Stimulated activated naive CD8-positive, alpha-beta T cell treated with anti-CD3 and anti-CD28 coated beads, Interleukin-15, amount 100 ng/mL, for 72 hours (primary cell): ENCODE measurements around the gene SLC6A20.

Source experiments
- ATAC-seq: fragments of 150-1000 bp; cut with Tn5 transposase; 2 replicates; pipeline ENCODE4 v1.10.0; 2021; ENCODE audit warnings: mild to moderate bottlenecking, moderate library complexity
- DNase-seq, 2 donors: peaks; one replicate each; pipeline ENCODE4 v3.0.0; 2021 to 2022
- H3K27ac Mint-ChIP-seq, 2 donors: one replicate each; pipeline ENCODE4 v1.8.0; 2022; ENCODE audit warnings: mild to moderate bottlenecking in 2 of 2, mixed read lengths in 2 of 2, moderate library complexity in 2 of 2
- H3K27me3 Mint-ChIP-seq: one replicate; pipeline ENCODE4 v1.8.0; 2022; ENCODE audit warnings: mixed read lengths
- H3K4me1 Mint-ChIP-seq: one replicate; pipeline ENCODE4 v1.8.0; 2022; ENCODE audit warnings: mild to moderate bottlenecking, mixed read lengths
- H3K4me3 Mint-ChIP-seq, 2 donors: one replicate each; pipeline ENCODE4 v1.8.0; 2022; ENCODE audit warnings: mild to moderate bottlenecking in 2 of 2, mixed read lengths in 2 of 2, moderate library complexity in 1 of 2
- H3K9me3 Mint-ChIP-seq, 2 donors: one replicate each; pipeline ENCODE4 v1.8.0; 2022; ENCODE audit warnings: mixed read lengths in 2 of 2

Gene SLC6A20

GRCh38 chr3:45792036-45792435 lies 4.3 kb downstream of the SLC6A20 start:
- ATAC-seq (no peak), DNase-seq (no peak)
- H3K27me3 Mint-ChIP-seq: peaks cover 69% of the 10 kb centered on the region
- no peak overlapping the region for H3K27ac Mint-ChIP-seq
- H3K4me1 Mint-ChIP-seq: peaks cover 18% of the 10 kb centered on the region
- peaks cover 9 to 19% of the 10 kb centered on the region in 2 donors for H3K9me3 Mint-ChIP-seq
- H3K4me3 Mint-ChIP-seq: no peak overlapping the region

GRCh38 chr3:45790596-45790995 lies 5.7 kb downstream of the SLC6A20 start:
- no peak for ATAC-seq

GRCh38 chr3:45789235-45789812 lies 7.0 kb downstream of the SLC6A20 start:
- no peak for DNase-seq
- no peak for ATAC-seq
- Mint-ChIP-seq H3K27me3 (peaks cover 46% of the 10 kb centered on the region), H3K4me3 (no peak overlapping the region), H3K27ac (no peak overlapping the region), H3K9me3 (peaks cover 14 to 27% of the 10 kb centered on the region in 2 donors), H3K4me1 (no peaks in the 10 kb centered on the region)

More at GRCh38 chr3:45790596-45790995, 5.7 kb downstream of the SLC6A20 start:
- peaks cover 6% of the 10 kb centered on the region for H3K4me1 Mint-ChIP-seq
- DNase-seq: no peak
- H3K9me3 Mint-ChIP-seq: peaks cover 9 to 19% of the 10 kb centered on the region in 2 donors
- H3K27me3 Mint-ChIP-seq: peaks cover 59% of the 10 kb centered on the region
- H3K4me3 Mint-ChIP-seq: no peak overlapping the region
- H3K27ac Mint-ChIP-seq: no peak overlapping the region

GRCh38 chr3:45787551-45787950 lies 8.8 kb downstream of the SLC6A20 start:
- Mint-ChIP-seq H3K4me1 (no peaks in the 10 kb centered on the region), H3K4me3 (no peak overlapping the region), H3K27me3 (peaks cover 36% of the 10 kb centered on the region), H3K27ac (no peak overlapping the region), H3K9me3 (peaks cover 14 to 27% of the 10 kb centered on the region in 2 donors)
- DNase-seq: no peak
- no peak for ATAC-seq

- peak overlapping the region in 1 of 2 donors; percentile 66 for H3K27ac Mint-ChIP-seq
- no peak for ATAC-seq
- H3K27me3 Mint-ChIP-seq: peaks cover 36% of the 10 kb centered on the region
- peaks cover 14 to 27% of the 10 kb centered on the region in 2 donors for H3K9me3 Mint-ChIP-seq
- no peaks in the 10 kb centered on the region for H3K4me1 Mint-ChIP-seq
- no peak for DNase-seq
- H3K4me3 Mint-ChIP-seq: no peak overlapping the region
Observed at GRCh38 chr3:45786801-45787495, 9.4 kb downstream of the SLC6A20 start.

- H3K4me3 Mint-ChIP-seq: no peak overlapping the region
- H3K4me1 Mint-ChIP-seq: no peaks in the 10 kb centered on the region
- no peak overlapping the region for H3K27ac Mint-ChIP-seq
- peaks cover 23% of the 10 kb centered on the region for H3K27me3 Mint-ChIP-seq
- DNase-seq (no peak), ATAC-seq (no peak)
- H3K9me3 Mint-ChIP-seq: peaks cover 14 to 24% of the 10 kb centered on the region in 2 donors
Observed at GRCh38 chr3:45785605-45786150, 10.7 kb downstream of the SLC6A20 start.

- ATAC-seq (no peak), DNase-seq (no peak)
- H3K4me1 Mint-ChIP-seq: no peaks in the 10 kb centered on the region
- H3K4me3 Mint-ChIP-seq: no peak overlapping the region
- H3K27ac Mint-ChIP-seq: no peak overlapping the region
- H3K27me3 Mint-ChIP-seq: peaks cover 14% of the 10 kb centered on the region
- H3K9me3 Mint-ChIP-seq: peaks cover 5 to 13% of the 10 kb centered on the region in 2 donors
Observed at GRCh38 chr3:45783667-45784066, 12.7 kb downstream of the SLC6A20 start.

GRCh38 chr3:45782381-45782780 lies 14.0 kb downstream of the SLC6A20 start:
- peaks cover 17% of the 10 kb centered on the region for H3K27me3 Mint-ChIP-seq
- H3K9me3 Mint-ChIP-seq: peaks cover 5 to 8% of the 10 kb centered on the region in 2 donors
- no peak overlapping the region for H3K4me3 Mint-ChIP-seq
- ATAC-seq (no peak), DNase-seq (no peak)
- H3K27ac Mint-ChIP-seq: no peak overlapping the region
- H3K4me1 Mint-ChIP-seq: no peaks in the 10 kb centered on the region

GRCh38 chr3:45781841-45782240 lies 14.5 kb downstream of the SLC6A20 start:
- H3K27me3 Mint-ChIP-seq: peaks cover 15% of the 10 kb centered on the region
- no peak for DNase-seq
- H3K9me3 Mint-ChIP-seq: peaks cover 5 to 8% of the 10 kb centered on the region in 2 donors
- H3K4me1 Mint-ChIP-seq: no peaks in the 10 kb centered on the region
- no peak overlapping the region for H3K27ac Mint-ChIP-seq
- no peak for ATAC-seq
- H3K4me3 Mint-ChIP-seq: no peak overlapping the region

GRCh38 chr3:45781271-45781670 lies 15.1 kb downstream of the SLC6A20 start:
- DNase-seq (no peak), ATAC-seq (no peak)
- Mint-ChIP-seq H3K27me3 (peaks cover 18% of the 10 kb centered on the region), H3K4me3 (no peak overlapping the region), H3K27ac (no peak overlapping the region), H3K9me3 (peaks cover 5 to 8% of the 10 kb centered on the region in 2 donors), H3K4me1 (no peaks in the 10 kb centered on the region)

GRCh38 chr3:45779746-45780735 lies 16.3 kb downstream of the SLC6A20 start:
- DNase-seq (no peak), ATAC-seq (no peak)
- Mint-ChIP-seq H3K27ac (no peak overlapping the region), H3K9me3 (peaks cover 3 to 5% of the 10 kb centered on the region in 2 donors), H3K27me3 (peaks cover 30% of the 10 kb centered on the region), H3K4me1 (no peaks in the 10 kb centered on the region), H3K4me3 (no peak overlapping the region)

GRCh38 chr3:45778761-45779201 lies 17.6 kb downstream of the SLC6A20 start:
- H3K4me3 Mint-ChIP-seq: no peak overlapping the region
- H3K4me1 Mint-ChIP-seq: no peaks in the 10 kb centered on the region
- H3K27me3 Mint-ChIP-seq: peaks cover 42% of the 10 kb centered on the region
- no peaks in the 10 kb centered on the region for H3K9me3 Mint-ChIP-seq
- no peak for DNase-seq
- H3K27ac Mint-ChIP-seq: no peak overlapping the region
- ATAC-seq: no peak

- H3K9me3 Mint-ChIP-seq: no peaks in the 10 kb centered on the region
- H3K4me3 Mint-ChIP-seq: no peak overlapping the region
- no peak for DNase-seq
- peaks cover 5% of the 10 kb centered on the region for H3K4me1 Mint-ChIP-seq
- no peak overlapping the region for H3K27ac Mint-ChIP-seq
- no peak for ATAC-seq
- peaks cover 50% of the 10 kb centered on the region for H3K27me3 Mint-ChIP-seq
Observed at GRCh38 chr3:45777746-45778386, 18.5 kb downstream of the SLC6A20 start.

- DNase-seq (no peak), ATAC-seq (no peak)
- H3K4me1 Mint-ChIP-seq: peaks cover 11% of the 10 kb centered on the region
- H3K9me3 Mint-ChIP-seq: no peaks in the 10 kb centered on the region
- no peak overlapping the region for H3K27ac Mint-ChIP-seq
- no peak overlapping the region for H3K4me3 Mint-ChIP-seq
- H3K27me3 Mint-ChIP-seq: peaks cover 56% of the 10 kb centered on the region
Observed at GRCh38 chr3:45777111-45777745, 19.1 kb downstream of the SLC6A20 start.
